Measurements from ENCODE around the gene YPEL3.
A peak's percentile ranks its signal among the peaks of the same experiment; 100 is the strongest.

DNA sequence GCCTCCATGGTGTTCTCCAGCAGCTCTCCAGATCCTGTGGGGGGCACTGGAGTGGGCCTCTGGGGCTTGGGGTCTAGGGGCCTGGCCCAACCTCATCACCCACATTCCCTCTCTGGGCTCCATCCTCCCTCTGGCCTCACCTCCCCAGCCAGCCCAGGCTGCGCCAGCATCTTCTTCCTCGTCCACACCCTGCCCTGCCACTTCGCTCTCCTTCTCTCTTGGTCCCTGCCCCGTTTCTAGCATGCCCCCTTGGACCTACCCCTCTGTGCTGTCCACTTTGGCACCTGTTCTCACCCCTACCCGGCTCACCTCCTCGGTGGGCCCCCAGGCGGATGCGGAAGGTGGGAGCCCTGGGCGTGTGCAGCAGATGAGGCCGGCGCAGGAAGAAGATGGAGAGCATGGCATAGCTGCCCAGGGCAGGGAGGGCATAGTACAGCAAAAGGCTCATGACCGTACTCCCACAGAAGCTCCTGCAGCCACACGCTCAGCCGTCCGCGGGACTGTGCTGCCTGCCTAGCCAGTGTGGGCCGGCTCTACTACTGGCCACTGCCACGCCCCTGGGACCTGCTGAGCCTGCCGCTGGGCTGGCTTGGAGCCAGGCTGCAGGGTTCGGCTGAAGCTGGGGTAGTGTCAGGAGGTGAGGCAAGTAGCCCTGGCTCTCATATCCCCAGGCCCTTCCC is 17.2 kb upstream of the YPEL3 start, which contains the start of gene GDPD3:
- TF ChIP-seq, protein P1, sequence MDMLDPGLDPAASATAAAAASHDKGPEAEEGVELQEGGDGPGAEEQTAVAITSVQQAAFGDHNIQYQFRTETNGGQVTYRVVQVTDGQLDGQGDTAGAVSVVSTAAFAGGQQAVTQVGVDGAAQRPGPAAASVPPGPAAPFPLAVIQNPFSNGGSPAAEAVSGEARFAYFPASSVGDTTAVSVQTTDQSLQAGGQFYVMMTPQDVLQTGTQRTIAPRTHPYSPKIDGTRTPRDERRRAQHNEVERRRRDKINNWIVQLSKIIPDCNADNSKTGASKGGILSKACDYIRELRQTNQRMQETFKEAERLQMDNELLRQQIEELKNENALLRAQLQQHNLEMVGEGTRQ (IDR thresholded peaks at IDR 0.05; ENCODE audit: low read length), result no peak
- TF ChIP-seq, protein P2, sequence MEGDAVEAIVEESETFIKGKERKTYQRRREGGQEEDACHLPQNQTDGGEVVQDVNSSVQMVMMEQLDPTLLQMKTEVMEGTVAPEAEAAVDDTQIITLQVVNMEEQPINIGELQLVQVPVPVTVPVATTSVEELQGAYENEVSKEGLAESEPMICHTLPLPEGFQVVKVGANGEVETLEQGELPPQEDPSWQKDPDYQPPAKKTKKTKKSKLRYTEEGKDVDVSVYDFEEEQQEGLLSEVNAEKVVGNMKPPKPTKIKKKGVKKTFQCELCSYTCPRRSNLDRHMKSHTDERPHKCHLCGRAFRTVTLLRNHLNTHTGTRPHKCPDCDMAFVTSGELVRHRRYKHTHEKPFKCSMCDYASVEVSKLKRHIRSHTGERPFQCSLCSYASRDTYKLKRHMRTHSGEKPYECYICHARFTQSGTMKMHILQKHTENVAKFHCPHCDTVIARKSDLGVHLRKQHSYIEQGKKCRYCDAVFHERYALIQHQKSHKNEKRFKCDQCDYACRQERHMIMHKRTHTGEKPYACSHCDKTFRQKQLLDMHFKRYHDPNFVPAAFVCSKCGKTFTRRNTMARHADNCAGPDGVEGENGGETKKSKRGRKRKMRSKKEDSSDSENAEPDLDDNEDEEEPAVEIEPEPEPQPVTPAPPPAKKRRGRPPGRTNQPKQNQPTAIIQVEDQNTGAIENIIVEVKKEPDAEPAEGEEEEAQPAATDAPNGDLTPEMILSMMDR (IDR thresholded peaks at IDR 0.05; ENCODE audit: control extremely low read depth in 1 of 3, insufficient read depth in 1 of 3, low read depth in 1 of 3, low read length in 3 of 3), result no peak
- TF ChIP-seq BCL11A (IDR thresholded peaks at IDR 0.05; ENCODE audit: low read depth in 2 of 2, low read length in 2 of 2), result no peak
- TF ChIP-seq HDAC6 (IDR thresholded peaks at IDR 0.05; ENCODE audit: low read depth, low read length), result no peak
- peak in 1 of 2 experiments; percentile 22; a peak in 1 of 3 replicates for TF ChIP-seq POLR2A (IDR thresholded peaks at IDR 0.05; ENCODE audit: control extremely low read depth in 1 of 2, low read depth in 2 of 2, low read length in 2 of 2)
- no peak for TF ChIP-seq GTF2F1 (IDR thresholded peaks at IDR 0.05; ENCODE audit: borderline replicate concordance, low read depth, low read length)
- no peak for TF ChIP-seq PHF8 (conservative IDR thresholded peaks at IDR 0.05; ENCODE audit: low read depth, low read length)
- TF ChIP-seq YY1 (IDR thresholded peaks at IDR 0.05; ENCODE audit: low read depth, low read length), result no peak
- TF ChIP-seq EZH2 (IDR thresholded peaks at IDR 0.05; ENCODE audit: low read depth, low read length, severe bottlenecking), result no peak
- TF ChIP-seq, protein P3, sequence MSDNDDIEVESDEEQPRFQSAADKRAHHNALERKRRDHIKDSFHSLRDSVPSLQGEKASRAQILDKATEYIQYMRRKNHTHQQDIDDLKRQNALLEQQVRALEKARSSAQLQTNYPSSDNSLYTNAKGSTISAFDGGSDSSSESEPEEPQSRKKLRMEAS (IDR thresholded peaks at IDR 0.05), result no peak
- TF ChIP-seq CREB1 (IDR thresholded peaks at IDR 0.05), result no peak
- TF ChIP-seq, protein P4, sequence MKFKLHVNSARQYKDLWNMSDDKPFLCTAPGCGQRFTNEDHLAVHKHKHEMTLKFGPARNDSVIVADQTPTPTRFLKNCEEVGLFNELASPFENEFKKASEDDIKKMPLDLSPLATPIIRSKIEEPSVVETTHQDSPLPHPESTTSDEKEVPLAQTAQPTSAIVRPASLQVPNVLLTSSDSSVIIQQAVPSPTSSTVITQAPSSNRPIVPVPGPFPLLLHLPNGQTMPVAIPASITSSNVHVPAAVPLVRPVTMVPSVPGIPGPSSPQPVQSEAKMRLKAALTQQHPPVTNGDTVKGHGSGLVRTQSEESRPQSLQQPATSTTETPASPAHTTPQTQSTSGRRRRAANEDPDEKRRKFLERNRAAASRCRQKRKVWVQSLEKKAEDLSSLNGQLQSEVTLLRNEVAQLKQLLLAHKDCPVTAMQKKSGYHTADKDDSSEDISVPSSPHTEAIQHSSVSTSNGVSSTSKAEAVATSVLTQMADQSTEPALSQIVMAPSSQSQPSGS (IDR thresholded peaks at IDR 0.05; ENCODE audit: low read length), result no peak
- no peak for TF ChIP-seq RAD21 (IDR thresholded peaks at IDR 0.05 in 1 of 2, conservative IDR thresholded peaks at IDR 0.05 in 1 of 2; ENCODE audit: low read depth in 2 of 2, low read length in 2 of 2)
